Activated B cell treated with CpG ODN at 0.5 μM for 24 hours (primary cell): Measurements from ENCODE around the gene PELI2. TPM values are rescaled to one million over a fixed set of nuclear protein-coding genes. Genes with fewer than 3 reads are reported as not detected.

Source experiments
- ATAC-seq: fragments of 200-7000 bp; cut with Tn5 transposase; one replicate; pipeline ENCODE4 v1.10.0; 2021; ENCODE audit warnings: low read depth, mild to moderate bottlenecking, moderate library complexity
- CTCF ChIA-PET: fragments of 350-600 bp; sonication (Branson Sonifier 250); formaldehyde crosslinking; loops from one replicate; lab custom pipeline; 2021; ENCODE audit warnings: antibody characterized with exemption; lab: Charles Lee
- POLR2A ChIA-PET: fragments of 350-600 bp; sonication (Branson Sonifier 250); formaldehyde crosslinking; loops from one replicate; lab custom pipeline; 2021; ENCODE audit warnings: antibody characterized with exemption; lab: Charles Lee
- DNase-seq: peaks from one replicate; pipeline ENCODE4 v3.0.0; 2022
- H3K27ac Mint-ChIP-seq: one replicate; pipeline ENCODE4 v1.8.0; 2020; ENCODE audit warnings: mixed read lengths
- H3K27me3 Mint-ChIP-seq: one replicate; pipeline ENCODE4 v1.8.0; 2021; ENCODE audit warnings: mixed read lengths
- H3K36me3 Mint-ChIP-seq: one replicate; pipeline ENCODE4 v1.8.0; 2021; ENCODE audit warnings: low read depth, mixed read lengths
- H3K4me1 Mint-ChIP-seq: one replicate; pipeline ENCODE4 v1.8.0; 2021; ENCODE audit warnings: mixed read lengths
- H3K4me3 Mint-ChIP-seq: one replicate; pipeline ENCODE4 v1.8.0; 2020; ENCODE audit warnings: mild to moderate bottlenecking, mixed read lengths
- H3K9me3 Mint-ChIP-seq: one replicate; pipeline ENCODE4 v1.8.0; 2020; ENCODE audit warnings: mixed read lengths
- CTCF ChIP-seq: fragments of 200-600 bp; IDR thresholded peaks from one replicate; pipeline ENCODE4 v1.8.0; 2022; ENCODE audit warnings: antibody characterized with exemption, mild to moderate bottlenecking
- intact Hi-C: fragments of 100-400 bp; cut with micrococcal nuclease; formaldehyde crosslinking; loops from one replicate; pipeline ENCODE4 v1.15.1; 2024
- total RNA-seq: library from RNA; stranded (reverse); gene quantifications from 2 replicates; pipeline ENCODE4 v1.2.3, GENCODE V29; 2022

The PELI2 gene
- total RNA-seq, 1 donor from 2014 or later: 6.1 TPM

GRCh38 chr14:56290195-56290594 is 172.0 kb downstream of the PELI2 start:
- Mint-ChIP-seq H3K4me1 (no peaks in the 10 kb centered on the region), H3K27me3 (no peaks in the 10 kb centered on the region), H3K9me3 (no peaks in the 10 kb centered on the region), H3K27ac (no peak overlapping the region), H3K4me3 (no peak overlapping the region), H3K36me3 (peaks cover 30% of the 10 kb centered on the region)
- ATAC-seq: no peak
- ChIA-PET POLR2A (no interaction called here), CTCF (no interaction called here)
- intact Hi-C loops: no loop called here
- no peak for TF ChIP-seq CTCF
- no peak for DNase-seq

DNA sequence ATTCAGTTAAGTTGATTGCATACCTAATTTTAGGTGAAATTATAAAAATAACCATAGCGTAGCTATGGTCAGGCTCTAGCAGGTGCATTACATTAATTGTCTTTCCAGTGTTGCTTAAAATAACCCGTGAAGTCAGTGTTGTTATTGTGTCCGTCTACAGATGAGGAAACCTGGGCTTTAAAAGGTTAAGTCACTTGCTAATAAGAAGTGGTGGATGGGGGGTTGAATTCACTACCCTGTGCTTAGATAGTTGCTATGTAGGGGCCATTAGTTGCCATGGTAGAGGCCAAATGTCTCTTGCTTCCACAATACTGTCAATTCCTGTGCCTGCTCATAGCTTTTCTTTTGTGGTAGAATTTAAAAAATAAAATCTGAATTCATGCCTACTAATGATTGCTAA is 174.8 kb downstream of the PELI2 start:
- Mint-ChIP-seq H3K27me3 (no peaks in the 10 kb centered on the region), H3K36me3 (peaks cover 51% of the 10 kb centered on the region), H3K4me1 (no peaks in the 10 kb centered on the region), H3K27ac (no peak overlapping the region), H3K9me3 (no peaks in the 10 kb centered on the region), H3K4me3 (no peak overlapping the region)
- intact Hi-C loops: no loop called here
- DNase-seq (no peak), ATAC-seq (no peak)
- no peak for TF ChIP-seq CTCF
- ChIA-PET CTCF (no interaction called here), POLR2A (no interaction called here)

- ChIA-PET POLR2A (no interaction called here), CTCF (no interaction called here)
- Mint-ChIP-seq H3K27ac (no peak overlapping the region), H3K36me3 (peaks cover 48% of the 10 kb centered on the region), H3K4me3 (no peak overlapping the region), H3K4me1 (no peaks in the 10 kb centered on the region), H3K27me3 (no peaks in the 10 kb centered on the region), H3K9me3 (no peaks in the 10 kb centered on the region)
- ATAC-seq: no peak
- DNase-seq: no peak
- intact Hi-C loops: no loop called here
- no peak for TF ChIP-seq CTCF
These were observed 175.3 kb downstream of the PELI2 start for GRCh38 chr14:56293506-56293905.

DNA sequence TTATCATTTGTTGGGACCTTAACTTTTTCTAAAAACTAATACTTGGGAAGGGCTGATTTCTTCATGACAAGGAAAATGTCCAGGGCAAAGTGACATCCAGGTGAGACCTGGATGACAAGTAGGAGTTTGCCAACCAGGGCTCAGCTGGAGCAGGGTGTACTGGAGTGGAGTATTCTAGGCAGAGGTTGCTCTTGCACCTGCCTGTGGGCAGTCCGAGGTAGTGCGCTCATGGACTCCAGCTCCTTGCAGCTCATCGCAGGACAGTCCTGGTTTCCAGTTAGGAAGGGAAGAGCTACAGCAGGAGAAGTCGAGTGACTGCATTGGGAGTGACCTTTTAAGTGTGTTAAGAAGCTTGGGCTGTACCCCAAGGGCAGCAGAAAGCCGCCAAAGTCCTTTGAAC is 175.9 kb downstream of the PELI2 start:
- H3K27me3 Mint-ChIP-seq: no peaks in the 10 kb centered on the region
- peaks cover 48% of the 10 kb centered on the region for H3K36me3 Mint-ChIP-seq
- H3K4me3 Mint-ChIP-seq: no peak overlapping the region
- H3K9me3 Mint-ChIP-seq: no peaks in the 10 kb centered on the region
- no peak overlapping the region for H3K27ac Mint-ChIP-seq
- no peaks in the 10 kb centered on the region for H3K4me1 Mint-ChIP-seq
- DNase-seq (no peak), ATAC-seq (no peak)
- CTCF ChIA-PET: no interaction called here
- intact Hi-C loops: no loop called here
- POLR2A ChIA-PET: no interaction called here
- TF ChIP-seq CTCF: no peak

DNA sequence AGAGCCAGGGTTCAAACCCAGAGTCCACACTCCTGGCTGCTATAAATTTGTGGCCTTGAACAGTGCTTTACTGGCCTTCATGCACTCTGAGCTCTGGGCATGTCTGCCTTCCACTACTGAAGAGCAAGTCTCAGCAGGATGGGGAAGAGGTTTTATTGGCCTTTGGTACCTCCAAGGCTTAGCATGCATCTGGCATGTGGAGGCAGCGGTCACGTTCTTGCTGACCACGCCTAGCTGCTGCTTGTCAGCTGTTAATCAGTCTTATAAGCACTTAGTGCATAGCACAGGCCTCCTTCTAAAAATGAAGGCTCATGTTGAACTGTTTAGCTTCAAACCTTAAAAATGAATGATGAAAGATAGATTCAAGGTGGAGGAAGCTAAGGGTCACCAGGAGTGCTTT is 177.5 kb downstream of the PELI2 start:
- Mint-ChIP-seq H3K4me1 (no peaks in the 10 kb centered on the region), H3K27ac (no peak overlapping the region), H3K4me3 (no peak overlapping the region), H3K27me3 (no peaks in the 10 kb centered on the region), H3K36me3 (peaks cover 36% of the 10 kb centered on the region), H3K9me3 (no peaks in the 10 kb centered on the region)
- intact Hi-C loops: no loop called here
- TF ChIP-seq CTCF: no peak
- ChIA-PET POLR2A (no interaction called here), CTCF (no interaction called here)
- ATAC-seq (no peak), DNase-seq (no peak)
